Activated CD8-positive, alpha-beta T cell treated with anti-CD3 and anti-CD28 coated beads, Interleukin-2, amount 10 ng/mL, durations not matched to agents 7 days and 5 days (primary cell): ENCODE results near the gene HSPA5. TPM values are rescaled to one million over a fixed set of nuclear protein-coding genes. Genes with fewer than 3 reads are reported as not detected.
"Not testable (repeated sequence)": the region's sequence is repeated elsewhere in the genome, so short reads cannot be mapped to it uniquely, and the experiment has no call there.

Experiments
- ATAC-seq: fragments of 150-1000 bp; cut with Tn5 transposase; one replicate; pipeline ENCODE4 v1.10.0; 2021; ENCODE audit warnings: moderate library complexity
- CTCF ChIA-PET: fragments of 350-600 bp; sonication (Branson Sonifier 250); formaldehyde crosslinking; loops from one replicate; lab custom pipeline; 2021; ENCODE audit warnings: antibody characterized with exemption; lab: Charles Lee
- POLR2A ChIA-PET: fragments of 350-600 bp; sonication (Branson Sonifier 250); formaldehyde crosslinking; loops from one replicate; lab custom pipeline; 2021; ENCODE audit warnings: antibody characterized with exemption; lab: Charles Lee
- DNase-seq: peaks from one replicate; pipeline ENCODE4 v3.0.0-alpha.2; 2020
- H3K27ac Mint-ChIP-seq: one replicate; pipeline ENCODE4 v1.8.0; 2021; ENCODE audit warnings: mild to moderate bottlenecking, mixed read lengths
- H3K27me3 Mint-ChIP-seq: one replicate; pipeline ENCODE4 v1.8.0; 2021; ENCODE audit warnings: low read depth, mixed read lengths
- H3K36me3 Mint-ChIP-seq: one replicate; pipeline ENCODE4 v1.8.0; 2021; ENCODE audit warnings: low read depth, mixed read lengths
- H3K4me1 Mint-ChIP-seq: one replicate; pipeline ENCODE4 v1.8.0; 2021; ENCODE audit warnings: low read depth, mixed read lengths
- H3K4me3 Mint-ChIP-seq: one replicate; pipeline ENCODE4 v1.8.0; 2021; ENCODE audit warnings: mild to moderate bottlenecking, mixed read lengths
- H3K9me3 Mint-ChIP-seq: one replicate; pipeline ENCODE4 v1.8.0; 2022; ENCODE audit warnings: mixed read lengths; ENCODE audit not compliant: insufficient read depth
- total RNA-seq, 2 experiments: library from RNA; stranded (reverse); gene quantifications; one replicate each; pipeline ENCODE4 v1.2.3, GENCODE V29; 2021

Gene HSPA5
- total RNA-seq, 2 experiments from 2014 or later = 146 to 148 TPM

DNA sequence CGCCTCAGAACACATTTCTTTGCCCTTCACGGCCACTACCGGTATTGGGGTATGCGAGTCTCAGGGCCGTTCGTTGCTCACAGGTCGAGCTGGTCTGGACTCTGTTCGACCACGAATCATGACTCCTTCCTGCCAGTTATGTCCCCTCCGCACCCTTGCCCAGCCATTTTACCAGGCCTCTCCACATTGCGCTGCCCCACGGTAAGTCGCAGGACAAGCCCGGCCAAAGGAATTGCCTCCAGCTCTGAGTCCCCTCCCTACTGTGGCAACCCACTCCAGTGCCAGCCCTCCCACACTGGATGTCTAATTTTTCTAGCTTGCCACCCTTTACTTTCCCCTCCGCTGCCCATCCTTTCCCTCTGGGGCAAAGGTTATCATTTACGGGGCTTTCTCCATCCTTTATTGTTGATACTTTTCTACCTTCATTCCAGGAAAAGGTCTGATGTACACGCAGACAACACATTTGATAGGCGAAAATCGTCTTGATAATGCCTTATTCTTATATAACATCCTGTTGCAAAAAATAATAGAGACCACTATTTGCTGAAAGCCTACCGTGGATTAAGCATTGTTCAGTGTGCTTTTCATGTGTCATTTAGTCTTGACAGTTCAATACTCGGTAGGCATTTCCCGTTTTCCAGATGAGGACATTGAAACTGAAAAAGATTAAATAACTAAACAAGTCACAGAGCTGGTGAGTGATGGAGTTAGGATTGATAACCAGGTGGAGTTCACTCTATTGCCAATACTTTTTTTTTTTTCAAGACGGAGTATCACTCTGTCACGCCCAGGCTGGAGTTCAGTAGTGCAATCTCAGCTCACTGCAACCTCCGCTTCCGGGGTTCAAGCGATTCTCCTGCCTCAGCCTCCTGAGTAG lies 958 bp upstream of the HSPA5 start:
- H3K4me1 Mint-ChIP-seq = peaks cover 30% of the 10 kb centered on the region
- DNase-seq (peak; percentile 55), ATAC-seq (peak; percentile 21)
- H3K9me3 Mint-ChIP-seq = no peaks in the 10 kb centered on the region
- peak overlapping the region; percentile 98 for H3K27ac Mint-ChIP-seq
- H3K27me3 Mint-ChIP-seq = no peaks in the 10 kb centered on the region
- H3K36me3 Mint-ChIP-seq = peaks cover 48% of the 10 kb centered on the region
- ChIA-PET CTCF (interaction anchor here (0.6 to 2.7 kb wide), 10 partner anchors 14 to 166 kb away, joined by 3 to 13 read pairs (median 4); partner anchors contain the start of gene GAPVD1), POLR2A (interaction anchor here (0.6 to 4.2 kb wide), 36 partner anchors 10 to 471 kb away, joined by 3 to 89 read pairs (median 6); partner anchors contain the start of genes ARPC5L, GAPVD1, GOLGA1 and NR6A1)
- peak overlapping the region; percentile 96 for H3K4me3 Mint-ChIP-seq

GRCh38 chr9:125240649-125240999 lies 519 bp downstream of the HSPA5 start:
- peak; percentile 13 for ATAC-seq
- peak; percentile 66 for DNase-seq
- ChIA-PET CTCF (interaction anchor here (1.0 to 2.7 kb wide), 5 partner anchors 20 to 102 kb away, joined by 3 to 13 read pairs (median 3); partner anchors contain the start of gene GAPVD1), POLR2A (interaction anchor here (0.9 to 4.2 kb wide), 24 partner anchors 10 to 505 kb away, joined by 3 to 89 read pairs (median 10); partner anchors contain the start of genes ARPC5L, GAPVD1, GOLGA1 and NR6A1)
- Mint-ChIP-seq H3K4me3 (peak overlapping the region; percentile 96), H3K4me1 (peaks cover 45% of the 10 kb centered on the region), H3K36me3 (peaks cover 63% of the 10 kb centered on the region), H3K9me3 (no peaks in the 10 kb centered on the region), H3K27me3 (no peaks in the 10 kb centered on the region), H3K27ac (peak overlapping the region; percentile 98)

GRCh38 chr9:125239631-125240597 lies 1.2 kb downstream of the HSPA5 start:
- no peak for DNase-seq
- Mint-ChIP-seq H3K27me3 (no peaks in the 10 kb centered on the region), H3K4me1 (peaks cover 52% of the 10 kb centered on the region), H3K36me3 (peaks cover 70% of the 10 kb centered on the region), H3K27ac (peak overlapping the region; percentile 98), H3K9me3 (no peaks in the 10 kb centered on the region), H3K4me3 (peak overlapping the region; percentile 96)
- POLR2A ChIA-PET = interaction anchor here (0.9 to 4.2 kb wide), 17 partner anchors 9 to 506 kb away, joined by 3 to 89 read pairs (median 14); partner anchors contain the start of genes ARPC5L, GAPVD1, GOLGA1 and RABEPK
- no peak for ATAC-seq
- CTCF ChIA-PET = interaction anchor here (0.7 to 2.7 kb wide), 4 partner anchors 49 to 309 kb away, joined by 3 to 9 read pairs (median 3); no protein-coding TSS in a partner anchor

- ATAC-seq = no peak
- Mint-ChIP-seq H3K27me3 (no peaks in the 10 kb centered on the region), H3K4me1 (peaks cover 52% of the 10 kb centered on the region), H3K36me3 (peaks cover 74% of the 10 kb centered on the region), H3K9me3 (no peaks in the 10 kb centered on the region), H3K4me3 (peak overlapping the region; percentile 96), H3K27ac (peak overlapping the region; percentile 51)
- POLR2A ChIA-PET = interaction anchor here (1.0 to 4.2 kb wide), 4 partner anchors 23 to 298 kb away, joined by 3 to 89 read pairs (median 3); partner anchors contain the start of genes GAPVD1 and GOLGA1
- no peak for DNase-seq
- CTCF ChIA-PET = interaction anchor here (1.1 to 1.4 kb wide), 4 partner anchors 9 to 123 kb away, joined by 3 to 6 read pairs (median 4); partner anchors contain the start of gene GAPVD1
These were observed 2.2 kb downstream of the HSPA5 start for GRCh38 chr9:125238915-125239446.

DNA sequence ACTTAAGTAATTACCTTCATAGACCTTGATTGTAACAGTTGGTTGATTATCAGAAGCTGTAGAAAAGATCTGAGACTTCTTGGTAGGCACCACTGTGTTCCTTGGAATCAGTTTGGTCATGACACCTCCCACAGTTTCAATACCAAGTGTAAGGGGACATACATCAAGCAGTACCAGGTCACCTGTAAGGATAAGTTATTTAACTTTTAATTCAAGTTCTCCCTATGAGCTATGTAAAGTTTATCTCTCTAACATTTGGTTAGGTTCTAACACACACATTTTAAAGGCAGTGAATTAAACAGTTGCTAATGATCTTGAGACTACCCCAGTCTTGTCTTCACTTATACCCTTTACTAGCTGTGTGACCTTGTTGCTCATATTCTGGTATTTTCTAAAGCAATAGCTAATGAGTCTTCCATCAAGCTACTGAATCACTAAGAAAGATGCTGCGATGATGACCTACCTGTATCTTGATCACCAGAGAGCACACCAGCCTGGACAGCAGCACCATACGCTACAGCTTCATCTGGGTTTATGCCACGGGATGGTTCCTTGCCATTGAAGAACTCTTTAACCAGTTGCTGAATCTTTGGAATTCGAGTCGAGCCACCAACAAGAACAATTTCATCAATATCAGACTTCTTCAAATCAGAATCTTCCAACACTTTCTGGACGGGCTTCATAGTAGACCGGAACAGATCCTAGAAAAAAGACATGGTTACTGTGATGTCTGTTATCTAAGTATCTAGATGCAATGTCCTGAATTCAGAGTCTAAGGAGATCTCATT lies 2.8 kb downstream of the HSPA5 start:
- ATAC-seq (no peak), DNase-seq (no peak)
- Mint-ChIP-seq H3K36me3 (peaks cover 81% of the 10 kb centered on the region), H3K4me3 (peak overlapping the region; percentile 96), H3K27me3 (no peaks in the 10 kb centered on the region), H3K27ac (peak overlapping the region; percentile 51), H3K9me3 (no peaks in the 10 kb centered on the region), H3K4me1 (peaks cover 50% of the 10 kb centered on the region)
- POLR2A ChIA-PET = interaction anchor here (0.6 to 1.2 kb wide), 6 partner anchors 37 to 375 kb away, joined by 3 to 4 read pairs (median 3); partner anchors contain the start of gene GOLGA1
- CTCF ChIA-PET = interaction anchor here (0.5 to 1.4 kb wide), 6 partner anchors 9 to 467 kb away, joined by 3 to 6 read pairs (median 3); partner anchors contain the start of genes GAPVD1 and NR6A1

- not testable (repeated sequence) for H3K9me3 Mint-ChIP-seq, H3K27me3 Mint-ChIP-seq, ATAC-seq, DNase-seq
- ChIA-PET POLR2A (interaction anchor here (0.7 to 1.3 kb wide), 4 partner anchors 19 to 366 kb away, joined by 3 to 7 read pairs (median 3); partner anchors contain the start of gene GAPVD1), CTCF (interaction anchor here (0.9 to 2.9 kb wide), 2 partner anchors 23 to 125 kb away, joined by 3 to 10 read pairs; no protein-coding TSS in a partner anchor)
- Mint-ChIP-seq H3K4me1 (peaks cover 45% of the 10 kb centered on the region), H3K4me3 (peak overlapping the region; percentile 12), H3K36me3 (peaks cover 78% of the 10 kb centered on the region), H3K27ac (peak overlapping the region; percentile 2)
These were observed 4.5 kb downstream of the HSPA5 start for GRCh38 chr9:125236520-125237159.

- ChIA-PET CTCF (interaction anchor here (2.9 kb wide), 1 partner anchor 126 kb away, joined by 10 read pairs; no protein-coding TSS in a partner anchor), POLR2A (interaction anchor here (1.3 to 2.0 kb wide), 2 partner anchors 9 to 26 kb away, joined by 7 read pairs; partner anchors contain the start of gene GAPVD1)
- Mint-ChIP-seq H3K4me1 (peaks cover 45% of the 10 kb centered on the region), H3K36me3 (peaks cover 71% of the 10 kb centered on the region), H3K4me3 (peak overlapping the region; percentile 4), H3K9me3 (no peaks in the 10 kb centered on the region), H3K27ac (peak overlapping the region; percentile 30), H3K27me3 (no peaks in the 10 kb centered on the region)
- no peak for ATAC-seq
- no peak for DNase-seq
These were observed 5.2 kb downstream of the HSPA5 start for GRCh38 chr9:125235804-125236519.

DNA sequence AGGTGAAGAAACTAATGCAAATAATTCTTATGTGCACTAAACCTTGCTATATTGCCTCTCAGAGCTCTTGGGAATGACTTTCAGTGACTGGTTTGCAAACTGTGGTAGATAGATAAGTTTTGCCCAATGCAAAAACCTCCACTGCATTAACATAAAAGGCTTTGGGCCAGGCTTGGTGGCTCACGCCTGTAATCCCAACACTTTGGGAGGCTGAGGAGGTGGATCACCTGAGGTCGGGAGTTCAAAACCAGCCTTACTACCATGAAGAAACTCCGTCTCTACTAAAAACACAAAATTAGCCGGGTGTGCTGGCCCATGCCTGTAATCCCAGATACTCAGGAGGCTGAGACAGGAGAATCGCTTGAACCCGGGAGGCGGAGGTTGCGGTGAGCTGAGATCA lies 7.0 kb downstream of the HSPA5 start:
- H3K9me3 Mint-ChIP-seq, H3K27me3 Mint-ChIP-seq, H3K27ac Mint-ChIP-seq, H3K4me3 Mint-ChIP-seq, ATAC-seq, DNase-seq: not testable (repeated sequence)
- Mint-ChIP-seq H3K4me1 (peaks cover 41% of the 10 kb centered on the region), H3K36me3 (peaks cover 54% of the 10 kb centered on the region)
- ChIA-PET CTCF (interaction anchor here (0.6 to 1.0 kb wide), 2 partner anchors 394 to 747 kb away, joined by 3 read pairs; no protein-coding TSS in a partner anchor), POLR2A (interaction anchor here (2.0 kb wide), 1 partner anchor 10 kb away, joined by 7 read pairs; no protein-coding TSS in a partner anchor)

DNA sequence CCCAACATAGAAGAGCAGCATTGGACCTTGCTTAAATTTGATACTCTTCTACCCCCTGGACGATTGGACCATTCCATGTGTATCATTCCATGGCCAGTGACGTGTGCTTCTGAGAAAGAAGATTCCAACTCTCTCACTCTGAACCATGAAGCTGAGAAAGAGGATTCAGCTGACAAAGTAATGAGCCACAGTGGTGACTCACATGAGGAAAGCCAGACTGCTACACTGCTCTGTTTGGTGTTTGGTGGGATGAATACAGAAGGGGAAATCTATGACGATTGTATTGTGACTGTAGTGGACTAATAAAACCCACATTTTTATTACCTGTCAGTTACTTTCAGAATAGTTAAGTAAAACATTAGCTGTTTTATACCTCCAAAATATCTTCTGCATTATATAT lies 7.5 kb downstream of the HSPA5 start:
- CTCF ChIA-PET = interaction anchor here (0.6 to 1.0 kb wide), 2 partner anchors 394 to 747 kb away, joined by 3 read pairs; no protein-coding TSS in a partner anchor
- Mint-ChIP-seq H3K9me3 (no peaks in the 10 kb centered on the region), H3K27me3 (no peaks in the 10 kb centered on the region), H3K4me1 (peaks cover 37% of the 10 kb centered on the region), H3K36me3 (peaks cover 50% of the 10 kb centered on the region), H3K4me3 (no peak overlapping the region), H3K27ac (no peak overlapping the region)
- no peak for DNase-seq
- POLR2A ChIA-PET = no interaction called here
- ATAC-seq = no peak
